ENCODE data around the gene SGO2. TPM values are rescaled to one million over a fixed set of nuclear protein-coding genes. Genes with fewer than 3 reads are reported as not detected.

Gene SGO2
- total and polyA plus RNA-seq, 9 of the 15 experiments (the other 6 are each of a cell fraction or from before 2014, with no cell fraction given): 14.5 to 25.9 (median 16.6) TPM

DNA sequence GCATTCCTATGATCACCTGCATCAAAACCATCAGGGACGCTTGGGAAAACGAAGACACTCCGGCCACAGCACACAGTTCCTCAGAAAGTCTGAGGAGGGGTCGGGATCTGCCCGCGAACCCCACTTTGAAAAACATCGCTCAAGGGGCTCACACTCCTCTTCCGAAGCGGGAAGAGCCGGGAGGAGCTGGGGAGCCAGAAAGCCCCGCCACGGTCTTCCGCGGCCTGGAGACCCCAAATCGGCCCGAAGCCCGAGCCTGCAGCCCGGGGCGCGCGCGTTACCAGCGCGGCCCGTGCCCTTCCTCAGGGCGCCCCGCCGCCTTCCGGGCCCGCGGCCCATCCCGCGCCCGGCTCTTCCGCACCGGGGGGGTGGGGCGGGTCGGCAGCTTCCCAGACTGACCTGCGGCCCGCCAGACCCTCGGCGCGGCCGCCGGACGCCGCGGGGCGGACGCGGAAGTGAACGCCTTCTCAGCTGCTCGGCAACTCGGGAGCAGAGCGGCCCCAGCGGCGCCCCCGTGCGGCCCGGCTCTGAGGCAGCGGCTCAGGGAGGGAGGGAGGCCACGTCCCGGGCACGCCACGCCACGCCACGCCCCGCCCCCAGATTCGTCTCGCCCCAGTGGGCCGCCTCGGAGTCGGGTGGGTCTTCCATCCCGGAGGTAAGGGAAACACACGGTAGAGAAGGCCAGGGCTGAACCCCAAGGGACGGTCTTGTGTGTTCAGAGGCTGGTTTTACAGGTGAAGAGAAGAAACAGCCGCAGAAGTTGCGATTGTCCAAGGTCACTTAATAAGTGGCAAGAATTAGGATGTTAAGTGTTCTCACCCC lies 16.2 kb upstream of the SGO2 start, which contains the start of gene KCTD18:
Gene KCTD18, minus strand, starts transcription at position 457 of the 822 bp plus-strand sequence. CDS start 3,052 bp downstream, outside the sequence.
- peaks cover 7% of the 10 kb centered on the region; the same call in 2 of the 3 replicates for H3K79me2 ChIP-seq (ENCODE audit: control insufficient read depth, insufficient read depth, low read length)
- FAIRE-seq (no peak), ATAC-seq (peak; percentile 98), DNase-seq (ENCODE audit: extremely low read depth in 1 of 4, low spot score in 3 of 4) (peak; percentile 87 to 91 (median 90))
- no peaks in the 10 kb centered on the region for H3K27me3 ChIP-seq (ENCODE audit: control insufficient read depth in 2 of 2, insufficient read depth in 2 of 2, low read length in 2 of 2)
- peak within 1 kb of the TSS; percentile 99 for H2AFZ ChIP-seq (ENCODE audit: low read depth, low read length)
- no peaks in the 10 kb centered on the region for H3K36me3 ChIP-seq (ENCODE audit: control insufficient read depth, insufficient read depth, low read length)
- 2% methylated on average over 26 of the region's 78 CpGs for WGBS (ENCODE audit: insufficient coverage, low coverage, missing lambda C conversion rate)
- no TSS peak for BruUV-seq (replicated peaks)
- peak within 1 kb of the TSS; percentile 56 for H3K4me3 ChIP-seq
- peak within 1 kb of the TSS; percentile 80 for H3K27ac ChIP-seq (ENCODE audit: extremely low read depth, low read depth, low read length)
- peak within 1 kb of the TSS; percentile 90 to 91 for H3K9ac ChIP-seq (ENCODE audit: insufficient read depth in 1 of 2, low read depth in 2 of 2, low read length in 2 of 2)
- ChIA-PET CTCF (ENCODE audit: low intra/inter-chr PET ratio) (no interaction called here), POLR2A (interaction anchor here (0.8 to 1.0 kb wide), 3 partner anchors 12 to 339 kb away, joined by 3 to 4 read pairs (median 3); partner anchors contain the start of gene SGO2)
- peaks cover 0 to 4% of the 10 kb centered on the region in 2 experiments; a peak in 1 of 5 replicates for H3K4me1 ChIP-seq (replicated peaks in 1 of 2; ENCODE audit: control insufficient read depth in 2 of 2, insufficient read depth in 2 of 2, low read length in 2 of 2)
- intact Hi-C loops (cut with micrococcal nuclease): loop anchor here (2.0 kb wide), 1 partner anchor 15 kb away; no protein-coding TSS in a partner anchor
- no peaks in the 10 kb centered on the region for H3K9me1 ChIP-seq (ENCODE audit: control insufficient read depth, insufficient read depth, low read length)
- in situ Hi-C loops (cut with MboI): no loop called here
- H4K20me1 ChIP-seq (replicated peaks; ENCODE audit: control insufficient read depth, insufficient read depth, low read length): no peaks in the 10 kb centered on the region
- H3K4me2 ChIP-seq (ENCODE audit: insufficient read depth, low read length): peak within 1 kb of the TSS; percentile 93
- H3K9me3 ChIP-seq (replicated peaks; ENCODE audit: control insufficient read depth, insufficient read depth, low read depth, low read length): no peaks in the 10 kb centered on the region
- TF ChIP-seq ARNT (IDR thresholded peaks at IDR 0.05): no peak
- TF ChIP-seq HNRNPUL1 (IDR thresholded peaks at IDR 0.05; ENCODE audit: low read length): no peak
- no peak for TF ChIP-seq TAF15 (IDR thresholded peaks at IDR 0.05; ENCODE audit: low read depth, low read length)
- TF ChIP-seq, protein P1, sequence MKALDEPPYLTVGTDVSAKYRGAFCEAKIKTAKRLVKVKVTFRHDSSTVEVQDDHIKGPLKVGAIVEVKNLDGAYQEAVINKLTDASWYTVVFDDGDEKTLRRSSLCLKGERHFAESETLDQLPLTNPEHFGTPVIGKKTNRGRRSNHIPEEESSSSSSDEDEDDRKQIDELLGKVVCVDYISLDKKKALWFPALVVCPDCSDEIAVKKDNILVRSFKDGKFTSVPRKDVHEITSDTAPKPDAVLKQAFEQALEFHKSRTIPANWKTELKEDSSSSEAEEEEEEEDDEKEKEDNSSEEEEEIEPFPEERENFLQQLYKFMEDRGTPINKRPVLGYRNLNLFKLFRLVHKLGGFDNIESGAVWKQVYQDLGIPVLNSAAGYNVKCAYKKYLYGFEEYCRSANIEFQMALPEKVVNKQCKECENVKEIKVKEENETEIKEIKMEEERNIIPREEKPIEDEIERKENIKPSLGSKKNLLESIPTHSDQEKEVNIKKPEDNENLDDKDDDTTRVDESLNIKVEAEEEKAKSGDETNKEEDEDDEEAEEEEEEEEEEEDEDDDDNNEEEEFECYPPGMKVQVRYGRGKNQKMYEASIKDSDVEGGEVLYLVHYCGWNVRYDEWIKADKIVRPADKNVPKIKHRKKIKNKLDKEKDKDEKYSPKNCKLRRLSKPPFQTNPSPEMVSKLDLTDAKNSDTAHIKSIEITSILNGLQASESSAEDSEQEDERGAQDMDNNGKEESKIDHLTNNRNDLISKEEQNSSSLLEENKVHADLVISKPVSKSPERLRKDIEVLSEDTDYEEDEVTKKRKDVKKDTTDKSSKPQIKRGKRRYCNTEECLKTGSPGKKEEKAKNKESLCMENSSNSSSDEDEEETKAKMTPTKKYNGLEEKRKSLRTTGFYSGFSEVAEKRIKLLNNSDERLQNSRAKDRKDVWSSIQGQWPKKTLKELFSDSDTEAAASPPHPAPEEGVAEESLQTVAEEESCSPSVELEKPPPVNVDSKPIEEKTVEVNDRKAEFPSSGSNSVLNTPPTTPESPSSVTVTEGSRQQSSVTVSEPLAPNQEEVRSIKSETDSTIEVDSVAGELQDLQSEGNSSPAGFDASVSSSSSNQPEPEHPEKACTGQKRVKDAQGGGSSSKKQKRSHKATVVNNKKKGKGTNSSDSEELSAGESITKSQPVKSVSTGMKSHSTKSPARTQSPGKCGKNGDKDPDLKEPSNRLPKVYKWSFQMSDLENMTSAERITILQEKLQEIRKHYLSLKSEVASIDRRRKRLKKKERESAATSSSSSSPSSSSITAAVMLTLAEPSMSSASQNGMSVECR (CRISPR knock-in tag; IDR thresholded peaks at IDR 0.05): peak; percentile 80
- TF ChIP-seq RFX1 (IDR thresholded peaks at IDR 0.05): no peak
- no peak for TF ChIP-seq NFIX (CRISPR knock-in tag; IDR thresholded peaks at IDR 0.05; ENCODE audit: low read depth)
- TF ChIP-seq SAFB (IDR thresholded peaks at IDR 0.05; ENCODE audit: borderline replicate concordance, low read depth, low read length): peak; percentile 99
- TF ChIP-seq POLR2G (IDR thresholded peaks at IDR 0.05; ENCODE audit: low read depth, low read length): peak; percentile 90
- TF ChIP-seq ZNF785 (CRISPR knock-in tag; IDR thresholded peaks at IDR 0.05): no peak
- TF ChIP-seq CREM (IDR thresholded peaks at IDR 0.05; ENCODE audit: low read depth): peak; percentile 69
- TF ChIP-seq HMGN3 (IDR thresholded peaks at IDR 0.05; ENCODE audit: borderline replicate concordance, extremely low read depth, insufficient read length, low read depth, low read length): peak; percentile 71

Measured in K562 (cell line).